ENCODE results near the gene SMG6. TPM values are rescaled to one million over a fixed set of nuclear protein-coding genes. Genes with fewer than 3 reads are reported as not detected.

SMG6 gene
- total RNA-seq, 1 experiment from 2014 or later: 13.5 TPM

GRCh38 chr17:2120586-2121335 is 182.8 kb downstream of the SMG6 start:
- intact Hi-C loops (cut with micrococcal nuclease; ENCODE audit: unreplicated experiment): no loop called here
- CTCF ChIA-PET: interaction anchor here (0.8 kb wide), 1 partner anchor 19 kb away, joined by 3 read pairs; no protein-coding TSS in a partner anchor
- no peak overlapping the region for H3K4me3 Mint-ChIP-seq (ENCODE audit: low read depth, unreplicated experiment)
- no peaks in the 10 kb centered on the region for H3K9me3 Mint-ChIP-seq (ENCODE audit: low read depth, unreplicated experiment)
- no TSS peak for BruUV-seq (replicated peaks)
- no peaks in the 10 kb centered on the region for H3K36me3 Mint-ChIP-seq (ENCODE audit: insufficient read depth, unreplicated experiment)
- DNase-seq: no peak
- H3K27ac Mint-ChIP-seq (ENCODE audit: unreplicated experiment): no peak overlapping the region
- H3K27me3 Mint-ChIP-seq (ENCODE audit: unreplicated experiment): no peaks in the 10 kb centered on the region
- TF ChIP-seq CTCF (IDR thresholded peaks at IDR 0.05; ENCODE audit: unreplicated experiment): no peak
- no peaks in the 10 kb centered on the region for H3K4me1 Mint-ChIP-seq (ENCODE audit: low read depth, unreplicated experiment)

GRCh38 chr17:2113279-2113622 is 190.3 kb downstream of the SMG6 start:
- Mint-ChIP-seq H3K9me3 (ENCODE audit: low read depth, unreplicated experiment) (no peaks in the 10 kb centered on the region), H3K36me3 (ENCODE audit: insufficient read depth, unreplicated experiment) (no peaks in the 10 kb centered on the region), H3K27ac (ENCODE audit: unreplicated experiment) (no peak overlapping the region), H3K27me3 (ENCODE audit: unreplicated experiment) (no peaks in the 10 kb centered on the region), H3K4me1 (ENCODE audit: low read depth, unreplicated experiment) (no peaks in the 10 kb centered on the region), H3K4me3 (ENCODE audit: low read depth, unreplicated experiment) (no peak overlapping the region)
- intact Hi-C loops (cut with micrococcal nuclease; ENCODE audit: unreplicated experiment): no loop called here
- BruUV-seq (replicated peaks): no TSS peak
- DNase-seq: no peak
- TF ChIP-seq CTCF (IDR thresholded peaks at IDR 0.05; ENCODE audit: unreplicated experiment): no peak
- CTCF ChIA-PET: interaction anchor here (0.6 kb wide), 1 partner anchor 192 kb away, joined by 3 read pairs; no protein-coding TSS in a partner anchor

GRCh38 chr17:2111691-2112090 is 191.9 kb downstream of the SMG6 start:
- Mint-ChIP-seq H3K27ac (ENCODE audit: unreplicated experiment) (no peak overlapping the region), H3K27me3 (ENCODE audit: unreplicated experiment) (no peaks in the 10 kb centered on the region), H3K36me3 (ENCODE audit: insufficient read depth, unreplicated experiment) (no peaks in the 10 kb centered on the region), H3K9me3 (ENCODE audit: low read depth, unreplicated experiment) (no peaks in the 10 kb centered on the region), H3K4me3 (ENCODE audit: low read depth, unreplicated experiment) (no peak overlapping the region), H3K4me1 (ENCODE audit: low read depth, unreplicated experiment) (no peaks in the 10 kb centered on the region)
- TF ChIP-seq CTCF (IDR thresholded peaks at IDR 0.05; ENCODE audit: unreplicated experiment): no peak
- no TSS peak for BruUV-seq (replicated peaks)
- intact Hi-C loops (cut with micrococcal nuclease; ENCODE audit: unreplicated experiment): no loop called here
- CTCF ChIA-PET: no interaction called here
- DNase-seq: peak; percentile 1

- no peak for TF ChIP-seq CTCF (IDR thresholded peaks at IDR 0.05; ENCODE audit: unreplicated experiment)
- Mint-ChIP-seq H3K4me3 (ENCODE audit: low read depth, unreplicated experiment) (no peak overlapping the region), H3K36me3 (ENCODE audit: insufficient read depth, unreplicated experiment) (no peaks in the 10 kb centered on the region), H3K4me1 (ENCODE audit: low read depth, unreplicated experiment) (no peaks in the 10 kb centered on the region), H3K27ac (ENCODE audit: unreplicated experiment) (no peak overlapping the region), H3K27me3 (ENCODE audit: unreplicated experiment) (no peaks in the 10 kb centered on the region), H3K9me3 (ENCODE audit: low read depth, unreplicated experiment) (no peaks in the 10 kb centered on the region)
- intact Hi-C loops (cut with micrococcal nuclease; ENCODE audit: unreplicated experiment): no loop called here
- BruUV-seq (replicated peaks): no TSS peak
- CTCF ChIA-PET: interaction anchor here (0.6 kb wide), 1 partner anchor 120 kb away, joined by 3 read pairs; no protein-coding TSS in a partner anchor
- no peak for DNase-seq
Observed at GRCh38 chr17:2110436-2110835, 193.1 kb downstream of the SMG6 start.
